Keratinocyte (primary cell): ENCODE results near the gene CREB3L2. TPM values are rescaled to one million over a fixed set of nuclear protein-coding genes. Genes with fewer than 3 reads are reported as not detected.

Experiments used
- DNase-seq: peaks from one replicate; pipeline ENCODE4 v3.0.0-alpha.2; 2011; ENCODE audit warnings: low read depth, missing footprints, low spot score
- FAIRE-seq: peaks from 2 replicates; lab custom pipeline; 2011; peaks lifted over from hg19 to GRCh38; lab: Jason Lieb, UNC
- H2AFZ ChIP-seq: 2 replicates; pipeline ENCODE4 v1.6.0; 2012; ENCODE audit warnings: low read length, control low read depth, inconsistent platforms; ENCODE audit not compliant: control insufficient read depth
- H3K27ac ChIP-seq: 2 replicates; pipeline ENCODE4 v1.5.1; 2011; ENCODE audit warnings: low read length; ENCODE audit not compliant: control insufficient read depth, insufficient read depth
- H3K27me3 ChIP-seq: 3 replicates; pipeline ENCODE4 v1.6.0; 2011; ENCODE audit warnings: low read length; ENCODE audit not compliant: control insufficient read depth, insufficient read depth; ENCODE audit errors: extremely low read depth
- H3K36me3 ChIP-seq, 2 experiments: 2 replicates in 1 of 2; 3 replicates in 1 of 2; pipeline ENCODE4 v1.5.1; 2011; ENCODE audit warnings: low read length in 2 of 2, mild to moderate bottlenecking in 1 of 2; ENCODE audit not compliant: control insufficient read depth in 2 of 2, insufficient read depth in 2 of 2; ENCODE audit errors: extremely low read depth in 1 of 2
- H3K4me1 ChIP-seq: 3 replicates; pipeline ENCODE4 v1.5.1; 2011; ENCODE audit warnings: low read length; ENCODE audit not compliant: control insufficient read depth, insufficient read depth; ENCODE audit errors: extremely low read depth
- H3K4me2 ChIP-seq: 3 replicates; pipeline ENCODE4 v1.6.0; 2011; ENCODE audit warnings: low read depth, low read length; ENCODE audit not compliant: control insufficient read depth, insufficient read depth; ENCODE audit errors: extremely low read depth
- H3K4me3 ChIP-seq, 3 experiments: fragments of 200-600 bp in 1 of 3; sonication (generic) in 1 of 3; 2 replicates in 2 of 3; 3 replicates in 1 of 3; pipeline ENCODE4 v1.5.1; 2011 to 2016; ENCODE audit warnings: low read length in 3 of 3, mild to moderate bottlenecking in 3 of 3, control low read depth in 2 of 3, inconsistent platforms in 1 of 3, low read depth in 1 of 3, mixed read lengths in 1 of 3, mixed run types in 1 of 3, moderate library complexity in 1 of 3; ENCODE audit not compliant: control insufficient read depth in 2 of 3, insufficient read depth in 2 of 3; ENCODE audit errors: extremely low read depth in 1 of 3
- H3K79me2 ChIP-seq: 2 replicates; pipeline ENCODE4 v1.6.0; 2012; ENCODE audit warnings: low read length; ENCODE audit not compliant: control insufficient read depth, insufficient read depth
- H3K9ac ChIP-seq: 3 replicates; pipeline ENCODE4 v1.6.0; 2011; ENCODE audit warnings: low read length; ENCODE audit not compliant: control insufficient read depth, insufficient read depth; ENCODE audit errors: extremely low read depth
- H3K9me1 ChIP-seq: 3 replicates; pipeline ENCODE4 v1.6.0; 2011; ENCODE audit warnings: low read length; ENCODE audit not compliant: control insufficient read depth, insufficient read depth; ENCODE audit errors: extremely low read depth
- H3K9me3 ChIP-seq: 2 replicates; pipeline ENCODE4 v1.5.1; 2012; ENCODE audit warnings: low read depth, low read length; ENCODE audit not compliant: control insufficient read depth
- H4K20me1 ChIP-seq: 3 replicates; pipeline ENCODE4 v1.6.0; 2011; ENCODE audit warnings: low read length; ENCODE audit not compliant: control insufficient read depth, insufficient read depth; ENCODE audit errors: extremely low read depth
- CTCF ChIP-seq, 3 experiments: IDR thresholded peaks in 1 of 3; conservative IDR thresholded peaks in 1 of 3; optimal IDR thresholded peaks in 1 of 3; 2 replicates in 2 of 3; 3 replicates in 1 of 3; pipeline versions ENCODE3 to v1.5.1; 2011; ENCODE audit warnings: low read length in 3 of 3, mild to moderate bottlenecking in 3 of 3, moderate library complexity in 2 of 3, control low read depth in 1 of 3, inconsistent platforms in 1 of 3; ENCODE audit not compliant: insufficient read depth in 2 of 3; ENCODE audit errors: extremely low read depth in 1 of 3
- EZH2 ChIP-seq: IDR thresholded peaks from one replicate; pipeline ENCODE4 v1.6.1; 2012; ENCODE audit warnings: inconsistent platforms, mild to moderate bottlenecking, low read length, moderate library complexity
- dilution Hi-C: fragments of 300-500 bp; cut with MboI; formaldehyde crosslinking; loops from one replicate; pipeline ENCODE4 v1.7.0; 2020; ENCODE audit warnings: low sequenced_read_pairs; ENCODE audit not compliant: extremely low pct_ligation_motif_present
- polyA plus RNA-seq, 5 experiments: library from polyadenylated mRNA; depleted of rRNA in 3 of 5; stranded (reverse) in 3 of 5; stranded (forward) in 1 of 5; unstranded in 1 of 5; fragments of >200 nt; gene quantifications; 1 replicate in 1 of 5; 2 replicates in 3 of 5; 3 replicates in 1 of 5; pipeline versions ENCODE4 v1.2.1 to v1.2.3, GENCODE V29; 2011 to 2012; ENCODE audit warnings: missing spikeins in 2 of 5, low read depth in 1 of 5, low replicate concordance in 1 of 5

The CREB3L2 gene
- polyA plus RNA-seq, 1 donor (not counting 4 experiments of a cell fraction or from before 2014, with no cell fraction given), result 12.8 TPM

- no peaks in the 10 kb centered on the region for H4K20me1 ChIP-seq
- FAIRE-seq (no peak), DNase-seq (no peak)
- H3K9ac ChIP-seq, result no peak overlapping the region
- H3K27ac ChIP-seq, result no peak overlapping the region
- no peaks in the 10 kb centered on the region for H3K9me1 ChIP-seq
- no peak overlapping the region for H2AFZ ChIP-seq
- H3K36me3 ChIP-seq, result peaks cover 0 to 3% of the 10 kb centered on the region in 2 experiments
- dilution Hi-C loops, result no loop called here
- H3K9me3 ChIP-seq, result no peaks in the 10 kb centered on the region
- H3K79me2 ChIP-seq, result peaks cover 7% of the 10 kb centered on the region
- TF ChIP-seq CTCF (optimal IDR thresholded peaks at IDR 0.05 in 1 of 3, IDR thresholded peaks at IDR 0.05 in 1 of 3, conservative IDR thresholded peaks at IDR 0.05 in 1 of 3; ENCODE audit: extremely low read depth in 1 of 3, insufficient read depth in 2 of 3, low read length in 3 of 3) (no peak), EZH2 (no peak)
- H3K4me2 ChIP-seq, result no peak overlapping the region
- no peaks in the 10 kb centered on the region for H3K4me1 ChIP-seq
- H3K4me3 ChIP-seq, result no peak overlapping the region
- H3K27me3 ChIP-seq, result no peaks in the 10 kb centered on the region
These were observed 53.0 kb downstream of the CREB3L2 start for GRCh38 chr7:137948845-137949330.

- H3K4me2 ChIP-seq, result no peak overlapping the region
- H3K4me1 ChIP-seq, result no peaks in the 10 kb centered on the region
- dilution Hi-C loops, result no loop called here
- H3K79me2 ChIP-seq, result peaks cover 7% of the 10 kb centered on the region
- FAIRE-seq (no peak), DNase-seq (no peak)
- TF ChIP-seq EZH2 (no peak), CTCF (optimal IDR thresholded peaks at IDR 0.05 in 1 of 3, IDR thresholded peaks at IDR 0.05 in 1 of 3, conservative IDR thresholded peaks at IDR 0.05 in 1 of 3; ENCODE audit: extremely low read depth in 1 of 3, insufficient read depth in 2 of 3, low read length in 3 of 3) (no peak)
- no peak overlapping the region for H3K27ac ChIP-seq
- no peak overlapping the region for H3K4me3 ChIP-seq
- H3K27me3 ChIP-seq, result no peaks in the 10 kb centered on the region
- H3K9me1 ChIP-seq, result no peaks in the 10 kb centered on the region
- H2AFZ ChIP-seq, result no peak overlapping the region
- H4K20me1 ChIP-seq, result no peaks in the 10 kb centered on the region
- no peak overlapping the region for H3K9ac ChIP-seq
- no peaks in the 10 kb centered on the region for H3K9me3 ChIP-seq
- H3K36me3 ChIP-seq, result peaks cover 0 to 3% of the 10 kb centered on the region in 2 experiments
These were observed 53.6 kb downstream of the CREB3L2 start for GRCh38 chr7:137948083-137948844.
